OCI-LY1 (cell line): ENCODE measurements around the gene ABCD3.

Source experiments
- H2AFZ ChIP-seq: fragments of 200-600 bp; sonication (generic), shearing (Covaris generic); 2 replicates; pipeline ENCODE4 v1.6.0; 2014; ENCODE audit warnings: antibody characterized with exemption, mild to moderate bottlenecking, low read length
- H3F3A ChIP-seq: fragments of 200-600 bp; sonication (generic), shearing (Covaris generic); 2 replicates; pipeline ENCODE4 v1.6.0; 2014; ENCODE audit warnings: mild to moderate bottlenecking, antibody characterized with exemption, low read length, moderate library complexity; ENCODE audit not compliant: insufficient read depth
- H3K27ac ChIP-seq: fragments of 200-600 bp; sonication (generic); 2 replicates; pipeline ENCODE4 v1.5.1; 2014; ENCODE audit warnings: low read length, mixed run types, mild to moderate bottlenecking, low read depth; ENCODE audit not compliant: poor library complexity, severe bottlenecking
- H3K27me3 ChIP-seq: fragments of 200-600 bp; sonication (generic); 2 replicates; pipeline ENCODE4 v1.6.0; 2014; ENCODE audit warnings: antibody characterized with exemption, mild to moderate bottlenecking, low read length, moderate library complexity; ENCODE audit not compliant: insufficient read depth
- H3K36me3 ChIP-seq: fragments of 200-600 bp; sonication (generic); 2 replicates; pipeline ENCODE4 v1.6.1; 2014; ENCODE audit warnings: mild to moderate bottlenecking, antibody characterized with exemption, low read length, moderate library complexity, mixed read lengths; ENCODE audit not compliant: insufficient read depth
- H3K4me1 ChIP-seq: fragments of 200-600 bp; sonication (generic); 2 replicates; pipeline ENCODE4 v1.5.1; 2014; ENCODE audit warnings: mild to moderate bottlenecking, low read length, moderate library complexity; ENCODE audit not compliant: insufficient read depth, severe bottlenecking
- H3K4me2 ChIP-seq: fragments of 200-600 bp; sonication (generic), shearing (Covaris generic); 2 replicates; pipeline ENCODE4 v1.6.1; 2014; ENCODE audit warnings: low read length
- H3K4me3 ChIP-seq: fragments of 200-600 bp; sonication (generic); 2 replicates; pipeline ENCODE4 v1.5.1; 2014; ENCODE audit warnings: low read length, low read depth, mild to moderate bottlenecking, mixed read lengths; ENCODE audit not compliant: poor library complexity, severe bottlenecking
- H3K79me2 ChIP-seq: fragments of 200-600 bp; shearing (Covaris generic); 2 replicates; pipeline ENCODE4 v1.6.1; 2016; ENCODE audit warnings: mixed run types, low read length, mixed read lengths; ENCODE audit not compliant: insufficient read depth
- H3K9ac ChIP-seq: fragments of 200-600 bp; sonication (generic), shearing (Covaris generic); 2 replicates; pipeline ENCODE4 v1.6.1; 2014; ENCODE audit warnings: mild to moderate bottlenecking, low read length, mixed read lengths
- H3K9me2 ChIP-seq: fragments of 200-600 bp; sonication (generic), shearing (Covaris generic); 2 replicates; pipeline ENCODE4 v1.6.1; 2014; ENCODE audit warnings: low read depth, mild to moderate bottlenecking, low read length, mixed read lengths
- H3K9me3 ChIP-seq: fragments of 200-600 bp; shearing (Covaris generic); 2 replicates; pipeline ENCODE4 v1.6.1; 2014; ENCODE audit warnings: low read length, mixed read lengths
- H4K20me1 ChIP-seq: fragments of 200-600 bp; sonication (generic), shearing (Covaris generic); 2 replicates; pipeline ENCODE4 v1.6.0; 2016; ENCODE audit warnings: mild to moderate bottlenecking, low read length; ENCODE audit not compliant: insufficient read depth
- CTCF ChIP-seq: fragments of 200-600 bp; sonication (generic), shearing (Covaris generic); IDR thresholded peaks from 2 replicates; pipeline ENCODE4 v1.5.1; 2017; ENCODE audit warnings: mild to moderate bottlenecking, antibody characterized with exemption, low read length, moderate library complexity, mixed read lengths
- EZH2 ChIP-seq: fragments of 200-600 bp; sonication (generic), shearing (Covaris generic); IDR thresholded peaks from 2 replicates; pipeline ENCODE4 v1.8.0; 2017; ENCODE audit warnings: borderline replicate concordance, mixed run types, mild to moderate bottlenecking, antibody characterized with exemption, low read length, moderate library complexity, mixed read lengths

The ABCD3 gene

GRCh38 chr1:94490556-94490955 is 72.4 kb downstream of the ABCD3 start:
- no peaks in the 10 kb centered on the region for H3K9me3 ChIP-seq
- H3K36me3 ChIP-seq = peaks cover 32% of the 10 kb centered on the region
- H2AFZ ChIP-seq = no peak overlapping the region

GRCh38 chr1:94496076-94496755 is 78.0 kb downstream of the ABCD3 start:
- Histone ChIP-seq H3K9ac (no peak overlapping the region), H3K36me3 (peaks cover 25% of the 10 kb centered on the region), H3F3A (no peaks in the 10 kb centered on the region), H3K4me1 (no peaks in the 10 kb centered on the region), H3K27me3 (no peaks in the 10 kb centered on the region), H4K20me1 (no peaks in the 10 kb centered on the region), H3K27ac (no peak overlapping the region), H3K9me2 (no peaks in the 10 kb centered on the region), H2AFZ (no peak overlapping the region), H3K79me2 (no peaks in the 10 kb centered on the region), H3K9me3 (no peaks in the 10 kb centered on the region), H3K4me3 (no peak overlapping the region), H3K4me2 (no peak overlapping the region)
- no peak for TF ChIP-seq CTCF
- TF ChIP-seq EZH2 = no peak

More at GRCh38 chr1:94490556-94490955, 72.4 kb downstream of the ABCD3 start:
- no peaks in the 10 kb centered on the region for H4K20me1 ChIP-seq
- no peaks in the 10 kb centered on the region for H3F3A ChIP-seq
- H3K4me2 ChIP-seq = no peak overlapping the region
- no peak for TF ChIP-seq CTCF
- no peak for TF ChIP-seq EZH2
- H3K9me2 ChIP-seq = no peaks in the 10 kb centered on the region
- no peaks in the 10 kb centered on the region for H3K4me1 ChIP-seq
- no peaks in the 10 kb centered on the region for H3K79me2 ChIP-seq
- no peak overlapping the region for H3K27ac ChIP-seq
- no peaks in the 10 kb centered on the region for H3K27me3 ChIP-seq
- no peak overlapping the region for H3K4me3 ChIP-seq
- H3K9ac ChIP-seq = no peak overlapping the region

GRCh38 chr1:94501426-94501825 is 83.2 kb downstream of the ABCD3 start:
- H2AFZ ChIP-seq = no peak overlapping the region
- no peaks in the 10 kb centered on the region for H4K20me1 ChIP-seq
- no peak overlapping the region for H3K4me2 ChIP-seq
- H3F3A ChIP-seq = no peaks in the 10 kb centered on the region
- no peaks in the 10 kb centered on the region for H3K9me2 ChIP-seq
- no peak overlapping the region for H3K4me3 ChIP-seq
- no peaks in the 10 kb centered on the region for H3K4me1 ChIP-seq
- H3K36me3 ChIP-seq = peaks cover 17% of the 10 kb centered on the region; the same call in 1 of the 2 replicates
- H3K9ac ChIP-seq = no peak overlapping the region
- TF ChIP-seq CTCF (no peak), EZH2 (no peak)
- H3K27ac ChIP-seq = no peak overlapping the region
- no peaks in the 10 kb centered on the region for H3K27me3 ChIP-seq
- H3K9me3 ChIP-seq = no peaks in the 10 kb centered on the region
- H3K79me2 ChIP-seq = no peaks in the 10 kb centered on the region
